GM10847 (cell line): ENCODE results near the gene NUP210.

Source experiments
- POLR2A ChIP-seq: IDR thresholded peaks from 2 replicates; pipeline ENCODE4 v1.6.1; 2011; ENCODE audit not compliant: insufficient read length; ENCODE audit errors: extremely low read depth

The NUP210 gene

GRCh38 chr3:13440204-13440817, 20.2 kb upstream of the NUP210 start:
- no peak for TF ChIP-seq POLR2A

GRCh38 chr3:13433912-13434311, 13.8 kb upstream of the NUP210 start:
- TF ChIP-seq POLR2A: no peak

GRCh38 chr3:13432093-13432492, 12.0 kb upstream of the NUP210 start:
- TF ChIP-seq POLR2A: no peak

GRCh38 chr3:13429631-13430291, 9.6 kb upstream of the NUP210 start:
- TF ChIP-seq POLR2A: no peak

GRCh38 chr3:13427662-13428603, 7.8 kb upstream of the NUP210 start:
- no peak for TF ChIP-seq POLR2A

GRCh38 chr3:13426591-13426990, 6.5 kb upstream of the NUP210 start:
- TF ChIP-seq POLR2A: no peak

- TF ChIP-seq POLR2A: no peak
These were observed 5.6 kb upstream of the NUP210 start for GRCh38 chr3:13425689-13426088.

GRCh38 chr3:13424865-13425617, 4.9 kb upstream of the NUP210 start:
- TF ChIP-seq POLR2A: no peak

- TF ChIP-seq POLR2A: no peak
These were observed 4.2 kb upstream of the NUP210 start for GRCh38 chr3:13424141-13424844.

- peak; percentile 30 for TF ChIP-seq POLR2A
These were observed 976 bp upstream of the NUP210 start for GRCh38 chr3:13420831-13421765.

GRCh38 chr3:13419505-13420044, 547 bp downstream of the NUP210 start:
- TF ChIP-seq POLR2A: no peak

GRCh38 chr3:13417166-13417947, 2.8 kb downstream of the NUP210 start:
- no peak for TF ChIP-seq POLR2A
